22Rv1 (cell line): ENCODE data around the gene PTPRM.

Experiments
- H3K27ac ChIP-seq: fragments of 450-650 bp; 2 replicates; pipeline ENCODE4 v1.5.1; 2017
- ZFX ChIP-seq: fragments of 450-650 bp; IDR thresholded peaks from 2 replicates; pipeline ENCODE4 v1.6.1; 2017; ENCODE audit warnings: antibody characterized with exemption, borderline replicate concordance
- TF ChIP-seq, protein P1 (sequence below): fragments of 450-650 bp; IDR thresholded peaks from 2 replicates; pipeline ENCODE4 v1.5.1; 2017; ENCODE audit warnings: mild to moderate bottlenecking

PTPRM gene

DNA sequence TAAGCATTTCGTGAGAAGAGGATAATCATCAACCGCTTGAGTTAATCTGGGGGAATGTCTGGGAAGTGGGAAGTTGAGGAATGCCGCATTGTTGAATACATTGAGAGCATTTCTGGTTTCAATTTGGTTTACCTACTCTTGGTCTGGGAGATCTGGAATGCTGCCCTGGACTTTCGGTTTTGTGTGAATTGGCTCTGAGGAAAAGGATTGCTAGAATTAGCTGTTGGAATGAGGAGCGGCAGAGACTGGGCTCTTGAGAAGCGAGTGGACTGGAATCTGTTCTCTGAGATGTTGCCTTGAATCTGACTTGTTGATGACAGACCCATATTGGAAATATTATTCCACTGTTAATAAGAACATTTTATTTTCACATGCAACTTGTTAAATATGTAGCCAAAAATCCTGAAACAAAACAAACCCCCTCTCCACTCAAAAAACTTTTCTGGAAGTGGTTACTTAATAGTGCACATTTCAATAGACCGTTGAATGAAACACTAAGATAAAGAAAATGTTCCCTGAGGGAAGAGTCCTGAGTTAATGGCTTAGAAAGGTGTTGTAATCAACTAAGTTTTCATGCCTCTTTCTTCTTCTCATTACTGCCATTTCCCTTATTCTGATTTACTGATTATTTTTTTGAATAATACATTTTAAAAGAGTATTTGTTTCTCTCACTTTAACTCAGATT is 50.8 kb downstream of the PTPRM start:
- no peak overlapping the region for H3K27ac ChIP-seq
- no peak for TF ChIP-seq ZFX
- TF ChIP-seq, protein P1, sequence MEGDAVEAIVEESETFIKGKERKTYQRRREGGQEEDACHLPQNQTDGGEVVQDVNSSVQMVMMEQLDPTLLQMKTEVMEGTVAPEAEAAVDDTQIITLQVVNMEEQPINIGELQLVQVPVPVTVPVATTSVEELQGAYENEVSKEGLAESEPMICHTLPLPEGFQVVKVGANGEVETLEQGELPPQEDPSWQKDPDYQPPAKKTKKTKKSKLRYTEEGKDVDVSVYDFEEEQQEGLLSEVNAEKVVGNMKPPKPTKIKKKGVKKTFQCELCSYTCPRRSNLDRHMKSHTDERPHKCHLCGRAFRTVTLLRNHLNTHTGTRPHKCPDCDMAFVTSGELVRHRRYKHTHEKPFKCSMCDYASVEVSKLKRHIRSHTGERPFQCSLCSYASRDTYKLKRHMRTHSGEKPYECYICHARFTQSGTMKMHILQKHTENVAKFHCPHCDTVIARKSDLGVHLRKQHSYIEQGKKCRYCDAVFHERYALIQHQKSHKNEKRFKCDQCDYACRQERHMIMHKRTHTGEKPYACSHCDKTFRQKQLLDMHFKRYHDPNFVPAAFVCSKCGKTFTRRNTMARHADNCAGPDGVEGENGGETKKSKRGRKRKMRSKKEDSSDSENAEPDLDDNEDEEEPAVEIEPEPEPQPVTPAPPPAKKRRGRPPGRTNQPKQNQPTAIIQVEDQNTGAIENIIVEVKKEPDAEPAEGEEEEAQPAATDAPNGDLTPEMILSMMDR, result no peak

DNA sequence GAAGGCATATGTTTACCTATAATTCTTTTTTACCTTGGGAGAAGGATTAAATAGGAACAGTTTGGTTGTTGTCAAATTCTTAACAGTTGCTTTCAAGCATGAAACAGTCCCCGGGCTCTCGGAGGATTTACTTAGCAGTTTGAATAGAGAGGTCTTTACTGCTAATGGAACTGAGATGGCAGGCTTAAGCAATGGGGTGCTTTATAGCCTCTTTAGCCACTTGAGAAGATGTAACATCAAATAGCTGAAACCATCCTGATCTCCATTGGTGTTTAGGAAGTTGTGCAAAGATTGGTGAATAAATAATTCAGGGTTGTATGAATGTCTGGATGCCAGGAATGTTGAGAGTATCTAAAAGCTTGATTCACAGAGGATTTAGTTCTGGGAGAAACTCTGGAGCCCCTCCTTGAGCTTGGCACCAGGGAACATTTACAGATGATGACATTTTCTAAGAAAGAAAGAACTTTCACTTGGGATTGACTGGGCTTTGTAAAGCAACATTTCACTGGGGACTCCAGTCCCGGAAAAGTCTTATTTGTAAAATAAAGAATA is 51.9 kb downstream of the PTPRM start:
- no peak for TF ChIP-seq ZFX
- TF ChIP-seq, protein P1, result no peak
- H3K27ac ChIP-seq, result no peak overlapping the region

DNA sequence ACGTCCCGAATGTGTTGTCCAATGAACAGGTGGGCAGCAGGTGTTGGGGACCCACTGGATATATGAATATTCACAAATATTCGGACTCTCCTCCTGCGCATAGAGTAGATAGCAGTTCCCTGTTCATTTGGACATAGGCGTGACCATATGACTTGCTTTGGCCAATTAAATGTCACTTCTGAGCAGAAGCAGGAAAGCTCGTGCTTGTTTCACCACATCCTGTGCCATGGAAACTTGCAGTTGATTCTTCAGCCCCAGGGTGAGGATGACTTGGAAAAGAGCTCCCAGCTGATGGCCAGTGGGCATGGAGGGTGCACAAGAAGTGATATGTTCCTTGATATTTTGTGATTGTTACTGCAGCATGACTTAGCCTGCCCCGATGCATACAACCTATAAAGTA is 52.6 kb downstream of the PTPRM start:
- TF ChIP-seq ZFX, result no peak
- TF ChIP-seq, protein P1, result no peak
- no peak overlapping the region for H3K27ac ChIP-seq

DNA sequence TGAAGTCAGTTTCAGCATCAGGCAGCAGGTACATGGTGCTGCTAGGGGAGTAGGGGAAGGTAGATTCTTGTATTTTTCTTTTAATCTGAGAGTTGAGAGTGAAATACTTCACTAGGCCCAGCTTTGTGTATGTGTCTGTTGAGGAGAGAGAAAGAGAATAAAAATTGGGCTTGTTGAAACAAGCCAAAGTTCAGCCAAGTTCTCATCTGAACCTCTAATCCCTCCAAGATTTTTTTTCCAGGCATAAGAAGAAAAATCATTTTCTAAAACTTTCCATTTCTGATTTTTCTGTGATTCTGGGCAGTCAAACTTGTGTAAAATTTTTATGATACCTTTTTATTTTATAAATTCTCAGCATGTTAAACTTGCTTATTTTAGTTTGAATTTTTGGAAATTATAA is 55.6 kb downstream of the PTPRM start:
- no peak overlapping the region for H3K27ac ChIP-seq
- TF ChIP-seq, protein P1, result no peak
- TF ChIP-seq ZFX, result no peak

DNA sequence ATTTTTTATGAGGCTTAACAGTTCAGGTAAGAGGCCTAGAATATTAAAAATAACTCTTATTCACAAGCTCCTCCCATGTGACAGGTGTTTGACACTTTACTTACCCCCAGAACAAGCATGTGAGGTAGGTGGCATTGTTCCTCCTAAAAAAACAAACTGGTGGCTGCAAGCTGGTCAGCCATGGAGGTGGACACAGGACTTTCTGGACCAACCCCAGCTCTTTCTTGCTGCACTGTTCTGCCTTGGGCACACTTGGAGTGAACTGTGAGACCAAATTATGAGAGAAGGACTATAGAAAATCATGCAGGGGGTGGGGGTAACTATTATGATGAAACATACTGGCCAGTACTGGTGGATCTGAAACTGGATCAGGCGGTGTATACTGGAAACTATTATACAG is 56.6 kb downstream of the PTPRM start:
- TF ChIP-seq, protein P1, result no peak
- no peak for TF ChIP-seq ZFX
- no peak overlapping the region for H3K27ac ChIP-seq

DNA sequence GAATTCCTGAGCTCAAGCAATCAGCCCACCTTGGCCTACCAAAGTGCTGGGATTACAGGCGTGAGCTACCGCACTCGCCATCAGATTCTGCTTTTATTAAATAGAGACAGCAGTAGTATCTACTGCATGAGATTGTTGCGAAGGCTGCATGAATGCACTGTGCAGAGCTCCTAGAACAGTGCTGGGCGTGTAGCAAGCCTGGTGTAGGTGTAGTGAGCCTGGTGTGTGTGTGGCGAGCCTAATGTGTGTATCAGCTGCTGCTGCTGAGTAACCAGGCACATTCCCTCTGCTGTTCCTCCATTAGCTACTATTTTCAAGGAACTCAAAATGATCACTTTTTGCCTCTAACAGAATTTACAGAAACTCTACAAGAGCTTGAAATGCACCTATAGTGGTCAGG is 57.6 kb downstream of the PTPRM start:
- TF ChIP-seq, protein P1, result no peak
- TF ChIP-seq ZFX, result no peak

DNA sequence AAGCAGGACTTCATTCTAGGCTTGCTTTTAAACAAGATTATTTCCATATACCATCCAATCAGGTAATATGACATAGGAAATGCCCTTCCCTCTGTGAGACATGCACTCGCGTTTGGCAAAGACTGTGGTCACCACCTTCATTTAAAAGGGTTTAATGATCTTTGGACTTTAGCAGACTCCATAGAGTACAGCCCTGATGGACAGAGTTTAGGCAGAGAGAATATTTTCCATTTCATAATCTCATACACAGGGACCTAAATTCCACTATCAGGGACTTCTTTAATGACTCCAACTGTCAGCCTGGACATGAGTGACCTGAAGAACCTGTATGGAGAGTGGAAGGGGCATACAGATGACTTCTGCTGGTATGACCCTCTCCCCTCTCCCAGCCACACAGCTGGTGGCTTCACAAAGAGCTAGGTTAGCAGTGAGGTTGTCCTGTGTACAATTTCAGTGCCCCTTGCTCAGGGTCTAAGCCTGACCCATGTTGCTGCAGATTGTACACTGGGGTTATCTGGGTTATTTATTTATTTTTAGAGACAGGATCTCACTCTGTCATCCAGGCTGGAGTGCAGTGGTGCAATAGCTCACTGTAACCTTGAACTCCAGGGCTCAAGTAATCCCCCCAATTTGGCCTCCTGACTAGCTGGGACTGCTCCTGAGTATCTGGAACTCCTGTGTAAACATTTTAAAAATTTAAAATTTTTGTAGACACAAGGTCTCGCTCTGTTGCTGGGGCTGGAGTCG is 59.2 kb downstream of the PTPRM start:
- TF ChIP-seq ZFX, result no peak
- TF ChIP-seq, protein P1, result no peak

More for the DNA sequence above, 57.6 kb downstream of the PTPRM start:
- H3K27ac ChIP-seq, result no peak overlapping the region

More for the DNA sequence above, 59.2 kb downstream of the PTPRM start:
- no peak overlapping the region for H3K27ac ChIP-seq
